ENCODE results near the gene USP54.

USP54 gene

DNA sequence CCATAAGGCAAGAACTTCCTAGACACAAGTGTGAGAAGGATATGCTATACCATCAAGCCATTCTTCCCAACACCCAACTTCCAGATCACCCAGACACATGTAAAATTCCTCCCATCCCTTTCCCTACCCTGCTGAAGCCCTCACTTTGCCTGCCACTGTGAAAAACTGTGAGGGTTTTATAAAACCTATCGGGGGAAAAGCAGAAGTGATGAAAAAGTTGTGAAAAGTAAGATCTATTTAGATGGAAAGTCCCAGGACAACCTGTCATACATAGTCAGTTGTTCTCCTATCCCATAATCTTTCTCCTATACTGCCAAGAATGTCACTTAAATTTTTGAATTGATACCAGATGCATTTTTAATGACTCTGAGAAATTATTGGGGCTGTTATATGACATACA, 56.3 kb downstream of the USP54 start:
- FAIRE-seq (no peak), DNase-seq (ENCODE audit: insufficient read length, low spot score) (no peak)

DNA sequence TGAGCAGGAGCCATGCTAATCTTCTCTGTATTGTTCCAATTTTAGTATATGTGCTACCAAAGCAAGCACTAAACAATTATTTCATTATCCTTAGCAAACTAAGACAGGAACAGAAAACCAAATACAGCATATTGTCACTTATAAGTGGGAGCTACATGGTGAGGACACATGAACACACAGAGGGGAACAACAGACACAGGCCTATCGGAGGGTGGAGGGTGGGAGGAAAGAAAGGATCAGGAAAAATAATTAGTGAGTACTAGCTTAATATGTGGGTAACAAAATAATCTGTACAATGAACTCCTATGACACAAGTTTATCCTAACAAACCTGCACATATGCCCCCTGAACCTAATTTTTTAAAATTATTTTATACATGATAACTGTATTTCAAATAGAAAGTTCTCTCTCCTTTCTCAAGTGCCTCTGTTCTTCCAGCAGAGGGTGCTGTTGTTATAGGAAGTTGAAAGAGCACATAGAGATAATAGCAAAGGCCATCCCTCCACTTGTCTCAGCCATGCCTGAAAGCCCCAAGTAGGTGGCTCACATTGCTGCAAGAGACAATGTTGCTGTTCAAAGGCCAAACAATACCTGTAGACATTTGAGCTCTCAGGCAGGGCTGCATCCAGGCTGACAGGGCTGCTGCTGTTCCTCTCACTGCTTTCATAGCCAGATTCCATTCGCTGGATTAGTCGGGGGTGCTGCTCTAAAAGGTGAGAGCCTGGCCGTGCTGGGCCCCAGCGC, 61.9 kb downstream of the USP54 start:
- FAIRE-seq: peak; percentile 89
- DNase-seq (ENCODE audit: insufficient read length, low spot score): peak; percentile 60

DNA sequence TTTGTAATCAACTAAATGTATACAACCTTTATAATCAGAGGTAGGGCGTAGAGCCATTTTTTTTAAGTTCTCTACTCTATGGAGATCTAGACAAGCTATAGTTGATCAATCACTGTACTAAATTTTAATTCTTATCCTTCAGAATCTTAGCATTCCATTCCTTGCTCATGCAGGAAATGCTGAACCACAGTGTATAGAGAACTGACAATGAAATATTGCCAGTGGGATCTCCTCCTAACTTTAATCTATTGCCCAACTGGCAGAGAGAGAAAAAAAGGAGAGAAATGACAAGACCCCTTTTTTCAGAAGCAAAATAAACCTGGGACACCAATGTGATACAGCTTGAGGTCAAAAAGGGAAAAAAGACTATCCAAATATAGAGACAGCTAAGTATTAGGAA, 68.9 kb downstream of the USP54 start:
- DNase-seq (ENCODE audit: insufficient read length, low spot score) (no peak), FAIRE-seq (no peak)

DNA sequence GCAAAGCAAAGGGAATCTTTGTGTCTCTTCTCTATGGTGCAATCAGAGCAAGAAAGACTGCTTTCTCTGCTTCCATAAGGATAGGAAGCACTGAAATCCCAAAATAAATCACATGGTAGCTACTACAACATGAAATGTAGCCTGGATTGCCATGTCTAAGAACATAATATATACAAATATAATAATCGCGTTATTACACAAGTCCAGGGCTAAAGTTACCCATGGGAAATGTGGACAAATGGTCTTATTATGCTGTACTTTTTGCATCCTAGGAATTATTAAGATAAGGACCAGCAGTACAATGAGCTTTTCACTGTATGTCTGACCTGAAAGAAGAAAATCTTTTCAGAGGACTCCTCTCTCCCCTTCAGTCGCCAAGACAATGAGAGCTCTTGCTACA, 71.8 kb downstream of the USP54 start:
- DNase-seq (ENCODE audit: insufficient read length, low spot score) (no peak), FAIRE-seq (no peak)

DNA sequence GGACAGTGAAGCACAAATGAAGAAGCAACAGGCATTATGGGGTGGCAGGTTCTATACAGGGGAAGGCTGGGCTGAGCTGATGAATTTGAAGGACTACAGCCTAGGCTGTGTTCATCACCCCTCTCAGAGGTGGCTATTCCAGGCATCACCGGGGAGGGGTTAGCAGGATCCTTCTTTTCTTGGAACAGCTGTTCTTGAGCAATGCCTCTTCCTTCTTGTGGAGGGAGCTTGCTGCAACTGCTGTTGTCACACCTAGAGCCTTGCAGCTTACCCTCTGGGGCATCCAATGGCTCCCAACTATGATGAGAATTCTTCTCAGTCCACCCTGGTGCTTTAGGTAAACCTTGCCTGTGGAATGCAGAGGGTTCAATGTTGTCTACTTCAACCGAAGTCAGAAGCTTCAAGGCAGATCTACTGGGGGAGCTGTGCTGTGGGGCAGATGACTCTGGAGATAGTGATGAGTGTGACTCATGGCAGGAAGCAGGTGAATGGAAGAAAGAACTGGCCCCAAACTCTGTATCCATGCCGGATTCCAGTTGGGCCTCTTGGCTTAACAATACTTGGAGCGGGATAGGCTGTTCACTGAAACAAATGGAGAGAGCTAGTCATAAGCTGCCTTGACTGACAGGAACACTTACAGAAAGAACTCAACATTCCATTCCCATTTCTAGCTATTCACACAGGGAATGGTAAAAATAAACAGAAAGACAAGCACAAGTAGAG, 73.8 kb downstream of the USP54 start:
- DNase-seq (ENCODE audit: insufficient read length, low spot score) (no peak), FAIRE-seq (no peak)

DNA sequence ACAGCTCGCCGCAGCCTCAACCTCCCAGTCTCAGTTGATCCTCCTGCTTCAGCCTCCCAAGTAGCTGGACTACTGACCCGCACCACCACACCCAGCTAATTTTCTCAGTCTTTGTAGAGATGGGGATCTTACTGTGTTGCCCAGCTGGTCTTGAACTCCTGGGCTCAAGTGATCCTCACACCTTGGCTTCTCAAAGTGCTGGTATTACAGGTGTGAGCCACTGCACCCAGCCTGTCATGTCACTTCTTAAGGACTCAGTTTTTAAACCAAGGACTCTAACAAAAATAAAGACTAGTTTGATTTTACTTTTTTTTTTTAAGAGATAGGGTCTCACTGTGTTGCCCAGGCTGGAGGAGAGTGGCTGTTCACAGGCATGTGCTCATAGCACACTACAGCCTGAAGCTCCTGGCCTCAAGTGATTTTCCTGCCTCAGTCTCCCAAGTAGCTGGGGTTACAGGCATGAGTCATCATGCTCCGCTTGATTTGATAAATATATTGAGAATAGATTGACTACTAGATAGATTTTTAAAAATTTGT, 78.9 kb downstream of the USP54 start:
- DNase-seq (ENCODE audit: insufficient read length, low spot score) (no peak), FAIRE-seq (no peak)

DNA sequence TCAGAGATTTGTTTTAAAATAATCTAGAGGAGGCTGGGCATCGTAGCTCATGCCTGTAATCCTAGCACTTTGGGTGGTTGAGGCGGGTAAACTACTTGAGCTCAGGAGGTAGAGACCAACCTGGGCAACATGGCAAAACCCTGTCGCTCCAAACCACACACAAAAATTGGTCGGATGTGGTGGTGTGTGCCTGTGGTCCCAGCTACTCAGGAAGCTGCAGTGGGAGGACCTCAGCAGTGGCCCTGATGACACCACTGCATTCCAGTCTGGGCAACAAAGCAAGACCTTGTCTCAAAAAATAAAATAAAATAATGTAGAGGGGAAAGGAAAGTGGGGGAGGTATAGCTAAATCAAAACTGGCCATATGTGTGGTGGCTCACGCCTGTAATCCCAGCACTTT, 81.4 kb downstream of the USP54 start:
- DNase-seq (ENCODE audit: insufficient read length, low spot score) (no peak), FAIRE-seq (no peak)

DNA sequence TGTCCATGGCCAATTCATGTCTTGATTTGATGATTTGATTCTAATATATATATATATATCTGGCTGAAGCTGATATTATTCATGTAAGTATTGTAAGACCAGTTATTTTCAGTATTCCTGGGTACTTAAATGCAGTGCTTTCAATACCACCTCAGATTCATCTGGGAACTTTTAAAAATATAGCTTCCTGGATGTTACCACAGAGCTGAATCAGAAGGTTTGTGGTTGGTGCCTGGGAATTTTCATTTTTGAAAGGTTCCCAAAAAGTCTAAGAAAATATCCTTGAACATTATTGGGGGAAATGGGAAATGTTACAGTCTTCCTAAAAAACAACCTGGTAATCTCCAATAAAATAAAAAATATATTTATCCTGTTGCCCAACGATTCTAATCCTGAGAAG, 84.7 kb downstream of the USP54 start:
- DNase-seq (ENCODE audit: insufficient read length, low spot score): no peak
- no peak for FAIRE-seq

DNA sequence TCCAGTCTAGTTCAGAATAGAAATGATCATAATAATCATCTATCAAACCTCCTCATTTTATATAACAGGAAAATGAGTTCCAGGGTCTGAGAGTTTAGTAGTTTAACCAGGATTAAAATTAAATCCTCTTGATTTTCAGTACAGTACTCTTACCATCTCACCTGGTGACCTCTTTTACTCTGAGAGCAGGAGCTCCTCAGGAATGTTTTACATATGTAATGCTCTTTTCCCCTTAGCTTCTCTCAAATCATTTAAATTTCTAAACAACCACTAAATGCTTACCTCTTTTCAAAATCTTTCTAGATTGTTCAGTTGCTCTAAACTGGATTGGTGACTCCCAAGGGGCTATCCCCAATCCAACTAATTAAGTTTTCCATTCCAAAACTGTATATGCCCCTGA, 85.1 kb downstream of the USP54 start:
- no peak for FAIRE-seq

DNA sequence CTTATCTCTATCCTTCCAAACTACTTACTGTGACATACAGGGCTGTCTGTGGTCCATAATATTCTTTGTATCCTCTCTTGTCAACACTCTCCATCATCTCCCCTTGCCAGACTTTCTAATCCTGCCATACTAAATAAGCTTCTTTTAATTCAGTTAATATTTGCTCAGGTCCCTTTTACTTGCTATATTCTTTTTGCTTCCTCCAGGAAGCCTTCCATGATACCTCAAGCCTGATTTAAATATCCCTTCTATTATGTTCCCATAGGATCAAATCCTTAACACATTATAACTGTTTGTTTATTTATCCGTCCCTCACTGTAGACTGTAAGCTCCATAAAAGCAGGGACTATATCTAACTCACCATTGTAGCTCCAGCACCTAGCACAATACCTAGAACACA, 88.1 kb downstream of the USP54 start:
- no peak for FAIRE-seq
- DNase-seq (ENCODE audit: insufficient read length, low spot score): no peak

More for the DNA sequence above, 85.1 kb downstream of the USP54 start:
- no peak for DNase-seq (ENCODE audit: insufficient read length, low spot score)

DNA sequence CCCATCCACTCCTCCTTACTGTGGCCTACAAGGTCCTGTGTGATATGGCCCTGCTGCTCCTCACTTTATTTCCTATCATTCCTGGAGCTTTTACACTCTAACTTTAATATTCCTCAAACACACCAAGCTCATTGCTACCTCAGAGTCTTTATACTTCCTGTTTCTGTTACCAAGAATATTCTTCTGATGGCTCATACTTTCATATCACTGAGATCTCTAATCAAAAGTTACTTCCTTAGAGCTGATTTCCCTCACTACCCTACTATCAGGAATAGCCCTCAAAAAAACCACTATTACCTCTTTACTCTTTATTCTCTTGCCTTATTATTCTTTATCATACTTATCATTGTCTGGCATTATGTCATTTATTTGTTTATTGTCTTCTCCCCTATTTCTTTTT, 89.5 kb downstream of the USP54 start:
- DNase-seq (ENCODE audit: insufficient read length, low spot score) (no peak), FAIRE-seq (peak; percentile 91)

DNA sequence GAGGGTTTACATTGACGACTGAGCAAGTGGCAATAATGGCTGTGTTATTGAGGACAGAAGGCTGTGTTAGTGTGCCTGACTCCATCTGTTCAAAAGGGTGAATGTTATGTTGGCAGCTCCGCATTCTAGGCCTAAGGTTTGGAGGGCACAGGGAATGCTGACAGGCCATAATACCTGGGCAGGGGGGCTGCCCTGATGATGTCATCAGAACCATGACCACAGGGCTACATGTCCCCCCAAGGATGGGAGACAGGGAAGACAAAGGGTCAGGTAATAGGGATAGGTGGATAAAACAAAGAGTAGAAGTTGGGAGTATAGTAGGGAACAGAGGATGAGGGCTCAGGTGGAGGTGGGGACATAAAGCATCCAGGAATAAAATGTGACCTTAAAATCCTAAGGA, 93.5 kb downstream of the USP54 start:
- FAIRE-seq: no peak
- DNase-seq (ENCODE audit: insufficient read length, low spot score): no peak

DNA sequence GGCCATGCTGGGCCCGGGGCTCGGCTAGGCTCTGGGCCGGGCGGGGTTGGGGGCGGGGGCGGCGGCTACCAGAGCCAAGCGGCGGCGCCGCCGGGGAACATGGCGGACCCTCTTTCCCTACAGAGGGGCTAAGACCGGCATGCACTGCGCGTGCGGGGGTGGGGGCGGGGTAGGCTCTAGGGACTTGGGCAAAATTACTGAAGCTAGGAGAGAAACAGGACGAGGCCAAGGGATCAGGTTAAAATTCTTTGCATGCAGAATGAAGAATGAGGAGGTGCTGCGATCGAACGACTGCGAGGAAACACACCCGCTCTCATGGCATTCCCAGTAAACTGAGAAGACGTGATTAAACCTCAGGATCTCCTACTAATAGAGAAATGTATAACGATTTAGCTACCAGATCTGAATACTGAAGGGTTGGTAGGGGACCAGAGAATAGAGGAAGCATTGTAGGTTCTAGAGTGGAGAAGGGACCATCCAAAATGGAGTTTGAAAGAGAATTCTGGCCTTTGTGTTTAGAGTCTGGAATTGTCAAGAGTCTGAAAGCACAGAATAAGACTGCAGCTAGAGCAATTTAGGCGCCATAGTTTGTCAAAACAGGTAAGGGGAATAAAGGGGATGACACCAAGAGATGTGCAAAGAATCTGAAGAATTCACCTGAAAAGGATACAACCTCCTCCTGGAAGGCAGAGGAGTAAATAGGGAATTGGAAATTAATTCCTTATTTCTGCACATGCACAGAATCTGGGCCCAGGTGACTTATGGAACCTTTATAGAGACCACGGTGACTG, 95.1 kb downstream of the USP54 start, which contains the start of gene PPP3CB:
Gene PPP3CB (minus strand): TSS at position 141 of the 791 bp plus-strand sequence. CDS start 135 bp downstream, at position 6.
- DNase-seq (ENCODE audit: insufficient read length, low spot score) (peak; percentile 72), FAIRE-seq (peak; percentile 93)

DNA sequence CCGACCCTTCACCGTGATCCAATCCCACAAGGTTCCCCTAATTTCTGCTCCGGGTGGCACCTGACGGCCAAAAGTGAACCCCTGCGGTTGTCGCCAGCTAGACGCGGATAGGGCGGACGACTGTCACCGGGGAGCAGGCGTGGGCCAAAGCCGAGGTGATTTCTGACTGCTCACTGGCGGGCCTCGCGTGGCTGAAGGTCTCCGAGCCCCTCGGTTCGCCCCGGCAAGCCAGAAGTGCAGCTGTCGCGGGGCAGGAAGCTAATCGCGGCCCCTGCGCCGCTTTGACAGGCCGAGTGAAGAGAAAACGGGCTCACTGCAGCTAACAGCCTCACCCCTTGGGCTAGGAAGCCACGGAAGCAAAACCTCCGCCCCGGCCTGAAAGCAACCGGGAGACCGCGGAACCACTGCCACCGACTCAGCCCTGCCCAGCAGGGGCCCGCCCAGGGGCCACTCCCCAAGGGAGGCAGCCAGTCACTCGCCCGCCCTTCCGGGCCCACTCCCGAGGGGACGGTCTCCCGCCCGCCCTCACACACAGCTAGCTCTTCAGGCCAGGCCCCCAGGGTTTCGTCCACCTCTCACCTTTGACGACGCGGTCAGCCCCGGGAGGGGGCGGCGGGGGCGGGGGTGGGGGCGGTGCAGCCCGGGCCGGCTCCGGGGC, 95.8 kb downstream of the USP54 start:
- peak; percentile 89 for DNase-seq (ENCODE audit: insufficient read length, low spot score)
- FAIRE-seq: no peak

DNA sequence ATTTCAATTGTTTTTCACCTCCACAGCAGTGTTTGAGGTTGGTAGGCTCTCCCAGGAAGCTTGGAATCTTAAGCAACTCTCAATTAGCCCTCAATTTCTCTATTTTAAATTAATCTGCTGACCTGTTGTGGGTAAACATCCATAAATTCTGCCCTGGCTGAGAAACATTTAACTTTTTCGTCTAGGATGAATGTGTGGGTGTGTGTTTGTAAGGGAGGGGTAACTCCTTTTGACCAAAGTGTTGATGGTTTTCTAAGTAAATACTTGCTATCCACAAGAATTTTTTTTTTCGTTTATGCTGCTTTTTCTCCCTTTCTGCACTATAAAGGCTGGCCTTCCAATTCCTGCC, 96.3 kb downstream of the USP54 start:
- FAIRE-seq: no peak
- no peak for DNase-seq (ENCODE audit: insufficient read length, low spot score)

DNA sequence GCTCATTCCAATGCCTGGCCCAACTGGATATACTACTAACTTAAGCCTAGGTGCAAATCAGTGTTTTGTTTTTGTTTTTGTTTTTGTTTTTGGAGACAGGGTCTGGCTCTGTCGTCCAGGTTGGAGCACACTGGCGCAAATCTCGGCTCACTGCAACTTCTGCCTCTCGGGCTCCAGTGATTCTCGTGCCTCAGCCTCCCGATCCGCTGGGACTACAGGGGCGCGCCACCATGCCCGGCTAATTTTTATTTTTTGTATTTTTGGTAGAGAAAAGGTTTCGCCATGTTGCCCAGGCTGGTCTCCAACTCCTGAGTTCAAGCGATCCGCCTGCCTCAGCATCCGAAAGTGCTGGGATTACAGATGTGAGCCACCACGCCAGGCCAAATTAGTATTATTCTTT, 96.9 kb downstream of the USP54 start:
- FAIRE-seq: no peak
- no peak for DNase-seq (ENCODE audit: insufficient read length, low spot score)

DNA sequence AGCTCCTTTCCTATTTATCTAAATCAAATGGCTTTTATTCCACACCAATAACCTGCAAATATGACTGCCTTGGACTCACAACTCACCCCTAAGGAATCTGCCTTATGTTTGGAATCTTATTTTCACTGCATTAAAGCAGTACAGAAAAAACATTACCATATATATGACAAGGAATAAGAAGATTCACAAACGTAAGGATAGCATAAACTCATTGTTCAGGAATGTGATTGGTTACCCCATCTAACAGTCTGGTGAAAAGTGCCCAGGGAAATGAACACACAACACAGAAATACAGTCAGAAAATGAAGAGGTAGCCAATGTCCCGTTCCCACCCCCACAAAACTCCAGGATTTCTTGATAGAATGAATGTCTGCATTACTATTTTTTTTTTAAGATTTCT, 97.4 kb downstream of the USP54 start:
- no peak for FAIRE-seq
- DNase-seq (ENCODE audit: insufficient read length, low spot score): no peak

DNA sequence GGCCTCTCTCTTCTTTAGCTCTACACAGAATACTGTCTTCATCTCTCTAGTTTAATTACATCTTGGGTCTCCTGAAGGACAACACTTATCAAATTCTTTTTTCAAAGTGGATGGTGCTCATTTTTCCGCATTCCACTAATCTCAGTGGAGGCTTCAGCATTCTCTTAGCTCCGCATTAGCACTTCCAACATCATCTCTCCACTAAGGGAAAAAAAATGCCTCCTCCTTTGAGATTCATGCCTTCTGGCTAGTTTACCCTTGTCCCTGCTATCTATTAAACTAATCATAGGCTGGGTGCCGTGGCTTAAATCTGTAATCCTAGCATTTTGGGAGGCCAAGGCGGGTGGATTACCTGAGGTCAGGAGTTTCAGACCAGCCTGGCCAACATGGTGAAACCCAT, 104.5 kb downstream of the USP54 start:
- no peak for DNase-seq (ENCODE audit: insufficient read length, low spot score)
- no peak for FAIRE-seq

DNA sequence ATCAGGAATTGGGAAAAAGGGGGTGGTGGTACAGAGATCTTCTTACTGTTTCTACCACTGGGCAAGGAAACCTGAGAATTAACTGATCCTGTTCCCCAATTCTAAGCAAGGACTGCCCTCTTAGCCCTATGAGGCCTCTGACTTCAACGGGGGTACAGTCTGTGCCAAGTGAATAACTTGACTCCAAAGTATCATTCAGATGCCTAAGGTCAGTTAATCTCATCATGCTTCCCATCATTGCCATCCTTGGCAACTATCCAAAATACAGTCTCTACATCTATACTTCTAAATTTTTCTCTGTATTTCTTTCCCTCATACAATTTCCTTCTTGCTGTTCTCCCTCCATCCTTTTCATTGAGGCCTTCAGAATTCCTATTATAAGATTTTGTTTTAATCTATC, 105.8 kb downstream of the USP54 start:
- DNase-seq (ENCODE audit: insufficient read length, low spot score) (no peak), FAIRE-seq (no peak)

DNA sequence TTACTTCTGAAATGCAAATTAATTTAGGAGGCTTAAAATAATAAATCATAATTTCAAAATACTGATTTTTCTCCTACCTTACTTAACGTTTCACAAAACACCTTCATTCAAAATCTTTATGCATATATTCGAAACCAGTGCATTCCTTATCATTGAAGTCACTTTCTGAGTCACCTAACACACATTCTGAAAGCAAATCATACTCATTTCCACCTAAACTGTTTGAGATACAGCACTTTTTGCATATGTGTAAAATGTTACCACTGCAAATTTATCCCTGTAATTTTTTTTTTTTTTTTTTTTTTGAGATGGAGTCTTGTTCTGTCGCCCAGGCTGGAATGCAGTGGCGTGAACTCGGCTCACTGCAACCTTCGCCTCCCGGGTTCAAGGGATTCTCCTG, 111.0 kb downstream of the USP54 start:
- FAIRE-seq (no peak), DNase-seq (ENCODE audit: insufficient read length, low spot score) (no peak)

DNA sequence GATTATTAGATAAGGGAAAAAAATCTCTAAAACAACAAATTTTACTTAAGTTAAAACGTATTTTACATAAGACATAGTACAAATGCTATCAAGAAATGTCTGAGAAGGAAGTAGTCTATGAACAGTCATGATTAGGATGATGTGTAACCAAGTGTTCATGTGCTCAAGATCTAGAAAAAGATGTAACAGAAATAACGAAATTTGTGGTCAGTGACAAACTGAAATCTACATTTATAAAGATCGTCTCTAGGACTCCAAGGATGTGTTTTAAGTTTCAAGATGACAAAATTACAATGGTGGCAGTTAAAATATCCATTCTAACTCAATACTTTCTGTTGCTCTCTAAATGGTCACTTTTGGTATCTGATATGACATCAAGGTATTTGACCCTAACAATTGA, 112.5 kb downstream of the USP54 start:
- FAIRE-seq (peak; percentile 78), DNase-seq (ENCODE audit: insufficient read length, low spot score) (no peak)

Measured in GM19239 (cell line).